HG03442 (cell line): Measurements from ENCODE around the gene PARM1.

Experiments
- ATAC-seq: cut with Tn5 transposase; IDR thresholded peaks from one replicate; pipeline ENCODE4 v1.9.1; 2021; ENCODE audit warnings: mild to moderate bottlenecking, moderate library complexity; ENCODE audit not compliant: unreplicated experiment

Gene PARM1

GRCh38 chr4:75028196-75028854 lies 95.4 kb downstream of the PARM1 start:
- no peak for ATAC-seq

- ATAC-seq = no peak
These were observed 97.1 kb downstream of the PARM1 start for GRCh38 chr4:75030028-75030427.

- no peak for ATAC-seq
These were observed 97.8 kb downstream of the PARM1 start for GRCh38 chr4:75030649-75031235.

GRCh38 chr4:75031775-75032174 lies 98.9 kb downstream of the PARM1 start:
- no peak for ATAC-seq

GRCh38 chr4:75034523-75034922 lies 101.6 kb downstream of the PARM1 start:
- ATAC-seq = no peak

GRCh38 chr4:75035321-75035720 lies 102.4 kb downstream of the PARM1 start:
- no peak for ATAC-seq

- ATAC-seq = no peak
These were observed 103.3 kb downstream of the PARM1 start for GRCh38 chr4:75036046-75036830.

GRCh38 chr4:75037252-75037651 lies 104.3 kb downstream of the PARM1 start:
- ATAC-seq = no peak

- no peak for ATAC-seq
These were observed 105.5 kb downstream of the PARM1 start for GRCh38 chr4:75038376-75038775.

GRCh38 chr4:75040703-75041102 lies 107.8 kb downstream of the PARM1 start:
- ATAC-seq = no peak

GRCh38 chr4:75042601-75043208 lies 109.8 kb downstream of the PARM1 start:
- no peak for ATAC-seq

- no peak for ATAC-seq
These were observed 113.3 kb downstream of the PARM1 start for GRCh38 chr4:75046226-75046625.

GRCh38 chr4:75046641-75047040 lies 113.7 kb downstream of the PARM1 start:
- no peak for ATAC-seq

- ATAC-seq = no peak
These were observed 115.4 kb downstream of the PARM1 start for GRCh38 chr4:75048208-75048879.

GRCh38 chr4:75051431-75051830 lies 118.5 kb downstream of the PARM1 start:
- ATAC-seq = no peak

- ATAC-seq = no peak
These were observed 120.4 kb downstream of the PARM1 start for GRCh38 chr4:75053352-75053751.

- ATAC-seq = no peak
These were observed 121.2 kb downstream of the PARM1 start for GRCh38 chr4:75054078-75054477.

- ATAC-seq = no peak
These were observed 123.4 kb downstream of the PARM1 start for GRCh38 chr4:75056277-75056676.

GRCh38 chr4:75057369-75057768 lies 124.5 kb downstream of the PARM1 start:
- no peak for ATAC-seq

- ATAC-seq = no peak
These were observed 125.6 kb downstream of the PARM1 start for GRCh38 chr4:75058486-75058885.

GRCh38 chr4:75063433-75063832 lies 130.5 kb downstream of the PARM1 start:
- ATAC-seq = no peak
